NB4 (cell line): ENCODE results near the gene DNAAF8.

Source experiments
- MYC ChIP-seq: IDR thresholded peaks from 2 replicates; pipeline ENCODE4 v1.6.1; 2011; ENCODE audit warnings: low read depth, low read length
- POLR2A ChIP-seq: IDR thresholded peaks from 2 replicates; pipeline ENCODE4 v1.6.1; 2011; ENCODE audit warnings: mild to moderate bottlenecking; ENCODE audit not compliant: insufficient read length; ENCODE audit errors: extremely low read depth
- TF ChIP-seq, protein P1 (sequence below): IDR thresholded peaks from one replicate; pipeline ENCODE4 v1.5.1; 2012; ENCODE audit warnings: low read depth, low read length
- TF ChIP-seq, protein P2 (sequence below): IDR thresholded peaks from 2 replicates; pipeline ENCODE4 v1.6.1; 2011; ENCODE audit warnings: low read depth, low read length

DNA sequence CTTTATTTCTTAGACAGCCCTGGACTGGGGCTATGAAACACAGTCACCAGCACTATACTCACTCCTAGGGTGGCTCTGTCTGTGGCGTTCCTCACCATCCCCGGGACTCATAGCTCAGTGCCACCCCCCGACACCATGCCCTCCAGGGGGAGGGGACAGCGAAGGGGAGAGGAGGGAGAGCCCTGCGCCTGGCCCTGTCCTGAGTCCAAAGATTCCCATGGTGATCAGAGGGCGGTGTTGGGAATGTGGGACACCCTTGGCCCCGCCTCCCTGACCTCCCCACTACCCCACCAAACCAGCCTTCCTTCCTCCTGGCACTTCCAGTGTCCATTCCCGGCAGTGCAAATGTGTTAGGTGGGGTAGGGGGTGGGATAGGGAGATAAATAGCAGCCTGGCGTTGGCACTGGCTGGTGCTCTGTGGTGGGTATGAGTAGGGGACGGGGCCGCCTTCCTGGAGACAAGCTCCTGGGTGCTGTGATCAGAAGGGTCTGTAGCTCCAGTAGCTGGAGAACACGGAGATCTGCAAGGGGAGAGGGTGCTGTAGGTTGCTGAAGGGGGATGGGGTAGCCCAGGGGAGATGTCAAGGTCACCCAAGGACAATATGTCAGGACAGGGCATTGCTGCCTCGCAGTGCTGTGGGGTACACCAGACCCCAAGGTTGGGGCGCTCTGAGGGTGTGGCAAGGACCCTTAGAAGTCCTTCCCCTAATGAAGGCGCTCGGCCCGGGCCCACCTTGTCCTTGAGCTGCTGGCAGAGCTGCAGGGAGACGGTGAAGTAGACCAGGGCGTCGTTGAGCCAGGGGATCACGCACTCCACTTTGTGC lies 62.9 kb downstream of the DNAAF8 start:
- TF ChIP-seq, protein P1, sequence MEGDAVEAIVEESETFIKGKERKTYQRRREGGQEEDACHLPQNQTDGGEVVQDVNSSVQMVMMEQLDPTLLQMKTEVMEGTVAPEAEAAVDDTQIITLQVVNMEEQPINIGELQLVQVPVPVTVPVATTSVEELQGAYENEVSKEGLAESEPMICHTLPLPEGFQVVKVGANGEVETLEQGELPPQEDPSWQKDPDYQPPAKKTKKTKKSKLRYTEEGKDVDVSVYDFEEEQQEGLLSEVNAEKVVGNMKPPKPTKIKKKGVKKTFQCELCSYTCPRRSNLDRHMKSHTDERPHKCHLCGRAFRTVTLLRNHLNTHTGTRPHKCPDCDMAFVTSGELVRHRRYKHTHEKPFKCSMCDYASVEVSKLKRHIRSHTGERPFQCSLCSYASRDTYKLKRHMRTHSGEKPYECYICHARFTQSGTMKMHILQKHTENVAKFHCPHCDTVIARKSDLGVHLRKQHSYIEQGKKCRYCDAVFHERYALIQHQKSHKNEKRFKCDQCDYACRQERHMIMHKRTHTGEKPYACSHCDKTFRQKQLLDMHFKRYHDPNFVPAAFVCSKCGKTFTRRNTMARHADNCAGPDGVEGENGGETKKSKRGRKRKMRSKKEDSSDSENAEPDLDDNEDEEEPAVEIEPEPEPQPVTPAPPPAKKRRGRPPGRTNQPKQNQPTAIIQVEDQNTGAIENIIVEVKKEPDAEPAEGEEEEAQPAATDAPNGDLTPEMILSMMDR = no peak
- no peak for TF ChIP-seq POLR2A
- TF ChIP-seq, protein P2, sequence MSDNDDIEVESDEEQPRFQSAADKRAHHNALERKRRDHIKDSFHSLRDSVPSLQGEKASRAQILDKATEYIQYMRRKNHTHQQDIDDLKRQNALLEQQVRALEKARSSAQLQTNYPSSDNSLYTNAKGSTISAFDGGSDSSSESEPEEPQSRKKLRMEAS = no peak
- TF ChIP-seq MYC = no peak
